ENCODE measurements around the gene GRID2. TPM values are rescaled to one million over a fixed set of nuclear protein-coding genes. Genes with fewer than 3 reads are reported as not detected.

Gene GRID2
- polyA plus RNA-seq, 1 donor (not counting 4 experiments of a cell fraction or from before 2014, with no cell fraction given), result not detected

DNA sequence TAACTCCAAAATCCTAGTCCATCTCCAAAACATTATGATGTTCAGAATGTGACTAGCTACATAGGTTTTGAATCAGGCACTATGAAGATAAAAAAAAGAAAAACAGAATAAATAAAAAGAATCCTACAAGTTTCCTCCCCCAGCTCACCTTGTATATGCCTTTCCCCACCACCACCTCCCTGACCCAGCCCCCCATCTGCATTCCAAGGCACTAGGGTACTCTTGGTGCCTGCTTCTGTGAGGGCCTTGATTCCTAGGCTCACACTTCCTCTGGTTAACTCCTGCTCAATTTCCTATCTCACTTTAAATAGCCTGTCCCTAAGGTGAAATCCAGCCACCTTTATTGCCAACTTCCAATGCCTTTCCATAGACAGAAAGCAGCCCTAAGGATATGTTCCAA, 1346.1 kb downstream of the GRID2 start:
- no peaks in the 10 kb centered on the region for H3K9me3 ChIP-seq (ENCODE audit: control insufficient read depth, low read depth, low read length)
- no peaks in the 10 kb centered on the region for H3K4me1 ChIP-seq (ENCODE audit: control insufficient read depth, extremely low read depth, insufficient read depth, low read length)
- H3K36me3 ChIP-seq (ENCODE audit: control insufficient read depth in 2 of 2, extremely low read depth in 1 of 2, insufficient read depth in 2 of 2, low read length in 2 of 2), result no peaks in the 10 kb centered on the region
- no peaks in the 10 kb centered on the region for H3K79me2 ChIP-seq (ENCODE audit: control insufficient read depth, insufficient read depth, low read length)
- dilution Hi-C loops (cut with MboI; ENCODE audit: extremely low pct_ligation_motif_present, low sequenced_read_pairs), result no loop called here
- no peak overlapping the region for H3K4me3 ChIP-seq (ENCODE audit: control insufficient read depth in 2 of 3, extremely low read depth in 1 of 3, insufficient read depth in 2 of 3, low read depth in 1 of 3, low read length in 3 of 3)
- H3K9ac ChIP-seq (ENCODE audit: control insufficient read depth, extremely low read depth, insufficient read depth, low read length), result no peak overlapping the region
- no peaks in the 10 kb centered on the region for H3K27me3 ChIP-seq (ENCODE audit: control insufficient read depth, extremely low read depth, insufficient read depth, low read length)
- H2AFZ ChIP-seq (ENCODE audit: control insufficient read depth, low read length), result no peak overlapping the region
- FAIRE-seq (no peak), DNase-seq (ENCODE audit: low read depth, low spot score) (no peak)
- H3K4me2 ChIP-seq (ENCODE audit: control insufficient read depth, extremely low read depth, insufficient read depth, low read depth, low read length), result no peak overlapping the region
- H4K20me1 ChIP-seq (ENCODE audit: control insufficient read depth, extremely low read depth, insufficient read depth, low read length), result no peaks in the 10 kb centered on the region
- no peaks in the 10 kb centered on the region for H3K9me1 ChIP-seq (ENCODE audit: control insufficient read depth, extremely low read depth, insufficient read depth, low read length)
- H3K27ac ChIP-seq (ENCODE audit: control insufficient read depth, insufficient read depth, low read length), result no peak overlapping the region
- no peak for TF ChIP-seq EZH2 (IDR thresholded peaks at IDR 0.05; ENCODE audit: low read length)
- no peak for TF ChIP-seq CTCF (optimal IDR thresholded peaks at IDR 0.05 in 1 of 3, IDR thresholded peaks at IDR 0.05 in 1 of 3, conservative IDR thresholded peaks at IDR 0.05 in 1 of 3; ENCODE audit: extremely low read depth in 1 of 3, insufficient read depth in 2 of 3, low read length in 3 of 3)

- Histone ChIP-seq H3K9me1 (ENCODE audit: control insufficient read depth, extremely low read depth, insufficient read depth, low read length) (no peaks in the 10 kb centered on the region), H3K79me2 (ENCODE audit: control insufficient read depth, insufficient read depth, low read length) (no peaks in the 10 kb centered on the region), H3K27me3 (ENCODE audit: control insufficient read depth, extremely low read depth, insufficient read depth, low read length) (no peaks in the 10 kb centered on the region), H3K27ac (ENCODE audit: control insufficient read depth, insufficient read depth, low read length) (no peak overlapping the region), H3K36me3 (ENCODE audit: control insufficient read depth in 2 of 2, extremely low read depth in 1 of 2, insufficient read depth in 2 of 2, low read length in 2 of 2) (no peaks in the 10 kb centered on the region), H2AFZ (ENCODE audit: control insufficient read depth, low read length) (no peak overlapping the region), H3K9ac (ENCODE audit: control insufficient read depth, extremely low read depth, insufficient read depth, low read length) (no peak overlapping the region), H3K4me3 (ENCODE audit: control insufficient read depth in 2 of 3, extremely low read depth in 1 of 3, insufficient read depth in 2 of 3, low read depth in 1 of 3, low read length in 3 of 3) (no peak overlapping the region), H3K9me3 (ENCODE audit: control insufficient read depth, low read depth, low read length) (no peaks in the 10 kb centered on the region), H3K4me1 (ENCODE audit: control insufficient read depth, extremely low read depth, insufficient read depth, low read length) (no peaks in the 10 kb centered on the region), H4K20me1 (ENCODE audit: control insufficient read depth, extremely low read depth, insufficient read depth, low read length) (no peaks in the 10 kb centered on the region), H3K4me2 (ENCODE audit: control insufficient read depth, extremely low read depth, insufficient read depth, low read depth, low read length) (no peak overlapping the region)
- dilution Hi-C loops (cut with MboI; ENCODE audit: extremely low pct_ligation_motif_present, low sequenced_read_pairs), result no loop called here
- no peak for FAIRE-seq
- no peak for TF ChIP-seq EZH2 (IDR thresholded peaks at IDR 0.05; ENCODE audit: low read length)
- TF ChIP-seq CTCF (optimal IDR thresholded peaks at IDR 0.05 in 1 of 3, IDR thresholded peaks at IDR 0.05 in 1 of 3, conservative IDR thresholded peaks at IDR 0.05 in 1 of 3; ENCODE audit: extremely low read depth in 1 of 3, insufficient read depth in 2 of 3, low read length in 3 of 3), result no peak
- DNase-seq (ENCODE audit: low read depth, low spot score), result no peak
Measured at GRCh38 chr4:93654211-93654610, 1350.4 kb downstream of the GRID2 start.
